ENCODE results near the gene MT1X. TPM values are rescaled to one million over a fixed set of nuclear protein-coding genes. Genes with fewer than 3 reads are reported as not detected.
"Not testable (repeated sequence)": the region's sequence is repeated elsewhere in the genome, so short reads cannot be mapped to it uniquely, and the experiment has no call there.

Gene MT1X
- total and polyA plus RNA-seq, 8 donors = 14.5 to 126 (median 16.7) TPM

- Histone ChIP-seq H3K27ac (no peak overlapping the region), H3K4me1 (peaks cover 0 to 21% of the 10 kb centered on the region in 2 donors), H3K4me3 (no peak overlapping the region), H3K9me3 (no peaks in the 10 kb centered on the region), H3K27me3 (peaks cover 21 to 69% of the 10 kb centered on the region in 2 donors), H3K36me3 (no peaks in the 10 kb centered on the region)
- no peak for TF ChIP-seq CTCF (IDR thresholded peaks at IDR 0.05)
- no peak for ATAC-seq
- intact Hi-C loops (cut with DNase I) = no loop called here
- DNase-seq = no peak
These were observed 19.6 kb upstream of the MT1X start for GRCh38 chr16:56662357-56663354.

- Histone ChIP-seq H3K4me3 (no peak overlapping the region), H3K27me3 (peaks cover 38 to 87% of the 10 kb centered on the region in 2 donors), H3K4me1 (peaks cover 0 to 20% of the 10 kb centered on the region in 2 donors), H3K36me3 (no peaks in the 10 kb centered on the region), H3K27ac (no peak overlapping the region), H3K9me3 (no peaks in the 10 kb centered on the region)
- no peak for ATAC-seq
- intact Hi-C loops (cut with DNase I) = no loop called here
- DNase-seq = no peak
- TF ChIP-seq CTCF (IDR thresholded peaks at IDR 0.05) = no peak
These were observed 17.8 kb upstream of the MT1X start for GRCh38 chr16:56664506-56664905.

GRCh38 chr16:56665286-56666261 lies 16.7 kb upstream of the MT1X start:
- peaks cover 0 to 23% of the 10 kb centered on the region in 2 donors for H3K4me1 ChIP-seq
- H3K36me3 ChIP-seq; intact Hi-C loops (cut with DNase I); H3K27ac ChIP-seq; H3K4me3 ChIP-seq; H3K9me3 ChIP-seq; DNase-seq; ATAC-seq: not testable (repeated sequence)
- H3K27me3 ChIP-seq = peaks cover 45 to 95% of the 10 kb centered on the region in 2 donors

DNA sequence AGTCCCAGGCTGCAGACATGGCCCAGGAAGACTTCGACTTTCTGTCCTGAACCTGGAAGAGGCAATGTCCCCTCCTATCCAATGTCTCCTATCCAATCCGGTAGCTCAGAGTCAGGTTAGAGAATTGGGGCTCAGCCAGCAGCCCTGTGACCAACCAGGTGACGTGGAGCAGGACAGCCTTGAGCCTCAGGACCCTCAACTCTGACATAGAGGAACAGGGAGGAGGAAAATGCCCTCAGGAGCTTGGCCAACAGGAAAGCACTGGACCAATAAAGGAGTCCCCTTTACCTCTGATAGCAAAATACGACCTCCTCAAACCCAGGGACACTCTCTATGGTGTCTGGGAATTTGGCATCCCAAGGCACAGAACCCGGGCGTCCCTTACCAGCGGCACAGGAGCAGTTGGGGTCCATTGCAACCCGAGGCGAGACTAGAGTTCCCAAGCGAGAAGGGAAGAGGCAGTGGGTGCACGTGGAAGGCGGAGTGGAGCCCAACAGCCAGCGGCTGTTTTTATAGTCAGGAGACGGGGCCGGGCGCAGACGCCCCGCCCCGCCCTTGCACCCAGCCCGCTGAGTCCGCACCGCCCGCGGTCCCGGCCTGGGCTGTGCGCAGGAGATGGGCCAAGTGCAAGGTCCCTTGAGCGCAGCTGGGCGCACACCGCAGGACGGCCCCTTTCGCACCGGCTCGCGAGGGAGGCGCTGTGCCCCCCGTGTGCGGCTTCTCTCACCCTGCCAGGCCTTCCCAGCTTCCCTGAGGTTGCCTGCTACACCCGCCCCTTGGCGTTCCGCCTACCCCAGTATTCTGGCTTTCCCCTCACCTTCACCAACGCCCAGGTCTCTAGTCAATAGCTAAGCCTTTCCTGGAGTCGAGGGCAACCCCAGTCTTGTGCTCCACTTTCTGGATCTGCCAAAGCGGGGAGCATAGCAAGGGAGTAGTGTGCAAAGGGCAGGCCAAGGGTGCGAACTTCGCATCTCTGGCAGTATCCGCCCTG lies 14.4 kb upstream of the MT1X start, which contains the start of gene MT1G:
Gene MT1G, minus strand, starts transcription at position 485 of the 991 bp plus-strand sequence. Its CDS starts 72 bp downstream, at position 413.
- no peak within 1 kb of the TSS for H3K27ac ChIP-seq
- no peaks in the 10 kb centered on the region for H3K36me3 ChIP-seq
- TF ChIP-seq CTCF (IDR thresholded peaks at IDR 0.05) = no peak
- no peaks in the 10 kb centered on the region for H3K9me3 ChIP-seq
- DNase-seq = peak in 2 of 4 donors; percentile 43 to 83
- intact Hi-C loops (cut with DNase I) = no loop called here
- no peak within 1 kb of the TSS for H3K4me3 ChIP-seq
- H3K4me1 ChIP-seq = peaks cover 0 to 18% of the 10 kb centered on the region in 2 donors
- ATAC-seq = peak; percentile 88
- H3K27me3 ChIP-seq = peaks cover 41 to 99% of the 10 kb centered on the region in 2 donors

Measured in left lung (tissue), 10 donors.